ENCODE data around the gene FGF9.

The FGF9 gene

DNA sequence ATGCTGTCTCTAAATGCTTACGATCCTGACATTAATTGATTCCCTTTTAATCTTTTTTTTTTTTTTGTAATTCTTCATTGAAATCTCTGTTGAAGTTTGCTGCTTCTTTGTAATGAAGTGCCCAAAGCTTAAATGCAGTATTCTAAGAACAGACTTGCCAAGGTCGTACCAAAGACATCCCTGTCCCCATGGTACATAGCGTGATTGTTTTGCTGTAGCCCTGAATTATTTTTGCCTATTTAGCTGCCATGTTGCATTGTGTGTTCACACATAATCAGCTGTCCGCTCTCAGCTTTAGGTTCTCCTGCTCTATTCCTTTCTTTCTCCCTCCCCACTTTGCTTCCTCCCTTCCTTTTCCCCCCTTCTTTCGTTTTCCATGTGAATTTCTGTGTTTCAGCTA, 21.1 kb downstream of the FGF9 start:
- Histone ChIP-seq H3K9me3 (no peaks in the 10 kb centered on the region), H3K4me3 (ENCODE audit: low read depth, low read length) (no peak overlapping the region), H3K27me3 (peaks cover 2% of the 10 kb centered on the region), H3K36me3 (no peaks in the 10 kb centered on the region), H3K4me1 (no peaks in the 10 kb centered on the region)
- DNase-seq, result no peak
- TF ChIP-seq, protein P1, sequence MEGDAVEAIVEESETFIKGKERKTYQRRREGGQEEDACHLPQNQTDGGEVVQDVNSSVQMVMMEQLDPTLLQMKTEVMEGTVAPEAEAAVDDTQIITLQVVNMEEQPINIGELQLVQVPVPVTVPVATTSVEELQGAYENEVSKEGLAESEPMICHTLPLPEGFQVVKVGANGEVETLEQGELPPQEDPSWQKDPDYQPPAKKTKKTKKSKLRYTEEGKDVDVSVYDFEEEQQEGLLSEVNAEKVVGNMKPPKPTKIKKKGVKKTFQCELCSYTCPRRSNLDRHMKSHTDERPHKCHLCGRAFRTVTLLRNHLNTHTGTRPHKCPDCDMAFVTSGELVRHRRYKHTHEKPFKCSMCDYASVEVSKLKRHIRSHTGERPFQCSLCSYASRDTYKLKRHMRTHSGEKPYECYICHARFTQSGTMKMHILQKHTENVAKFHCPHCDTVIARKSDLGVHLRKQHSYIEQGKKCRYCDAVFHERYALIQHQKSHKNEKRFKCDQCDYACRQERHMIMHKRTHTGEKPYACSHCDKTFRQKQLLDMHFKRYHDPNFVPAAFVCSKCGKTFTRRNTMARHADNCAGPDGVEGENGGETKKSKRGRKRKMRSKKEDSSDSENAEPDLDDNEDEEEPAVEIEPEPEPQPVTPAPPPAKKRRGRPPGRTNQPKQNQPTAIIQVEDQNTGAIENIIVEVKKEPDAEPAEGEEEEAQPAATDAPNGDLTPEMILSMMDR (IDR thresholded peaks at IDR 0.05; ENCODE audit: low read depth, low read length), result no peak

DNA sequence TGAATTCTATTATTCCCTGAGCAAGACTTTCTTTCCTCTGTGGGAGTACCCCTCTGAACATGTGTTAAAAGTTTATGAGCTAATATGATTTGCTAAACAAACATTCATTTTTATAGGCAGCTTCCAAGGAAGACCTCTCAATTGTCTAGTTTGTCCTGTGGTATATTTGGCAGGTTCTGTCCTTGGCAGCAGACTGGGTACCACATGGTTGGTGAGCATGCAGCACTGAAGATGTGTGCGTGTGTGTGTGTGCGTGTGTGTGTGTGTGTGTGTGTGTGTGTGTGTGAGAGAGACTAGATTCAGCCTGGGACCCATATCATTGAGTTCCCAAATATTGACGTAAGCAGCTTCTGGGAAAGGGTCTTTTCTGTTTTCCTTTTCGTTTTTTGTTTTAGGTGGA, 24.0 kb downstream of the FGF9 start:
- no peak for DNase-seq
- Histone ChIP-seq H3K9me3 (no peaks in the 10 kb centered on the region), H3K4me1 (no peaks in the 10 kb centered on the region), H3K27me3 (peaks cover 5% of the 10 kb centered on the region), H3K36me3 (no peaks in the 10 kb centered on the region), H3K4me3 (ENCODE audit: low read depth, low read length) (no peak overlapping the region)
- TF ChIP-seq, protein P1 (IDR thresholded peaks at IDR 0.05; ENCODE audit: low read depth, low read length), result no peak

DNA sequence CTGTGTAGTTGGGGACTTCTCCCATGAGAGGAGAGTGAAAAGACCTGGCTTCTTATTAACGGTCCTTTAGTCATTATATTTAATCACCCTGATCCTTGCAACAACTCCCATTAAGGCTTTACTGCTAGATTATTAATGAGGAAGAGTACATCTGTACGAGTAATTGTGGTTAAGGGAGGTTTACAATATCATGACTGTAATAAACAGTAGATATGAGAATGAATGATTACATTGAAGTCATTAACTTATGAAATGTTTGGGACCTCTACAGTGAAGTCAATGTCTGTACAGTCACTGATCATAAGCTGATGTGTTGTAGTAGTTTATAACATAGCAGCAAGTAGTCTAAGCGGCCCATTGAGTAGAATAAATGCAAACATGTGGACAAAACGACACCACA, 24.7 kb downstream of the FGF9 start:
- H3K27me3 ChIP-seq, result peaks cover 5% of the 10 kb centered on the region
- no peak for DNase-seq
- H3K4me1 ChIP-seq, result no peaks in the 10 kb centered on the region
- TF ChIP-seq, protein P1 (IDR thresholded peaks at IDR 0.05; ENCODE audit: low read depth, low read length), result no peak
- H3K36me3 ChIP-seq, result no peaks in the 10 kb centered on the region
- no peak overlapping the region for H3K4me3 ChIP-seq (ENCODE audit: low read depth, low read length)
- H3K9me3 ChIP-seq, result no peaks in the 10 kb centered on the region

DNA sequence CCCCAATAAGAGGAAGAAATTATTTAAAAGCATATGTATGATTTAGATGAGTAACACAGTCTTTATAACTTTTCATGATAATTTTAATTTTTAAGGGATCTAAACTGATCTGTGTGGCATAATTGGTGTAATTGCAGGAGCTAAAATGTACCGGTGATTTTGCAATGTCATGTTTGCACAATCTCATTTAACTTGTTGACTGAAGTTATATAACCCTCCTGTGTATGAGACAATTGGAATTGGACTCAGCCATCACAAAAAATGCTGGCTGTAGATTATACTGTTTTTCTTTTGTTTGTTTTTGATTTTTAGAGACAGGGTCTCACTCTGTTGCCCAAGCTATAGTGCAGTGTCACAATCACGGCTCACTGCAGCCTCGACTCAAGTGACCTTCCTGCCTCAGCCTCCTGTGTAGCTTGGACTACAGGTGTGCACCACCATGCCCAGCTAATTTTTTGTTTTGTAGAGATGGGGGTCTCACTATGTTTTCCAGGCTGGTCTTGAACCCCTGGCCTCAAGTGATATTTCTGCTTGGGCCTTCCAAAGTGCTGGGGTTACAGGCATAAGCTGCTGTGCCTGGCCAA, 26.1 kb downstream of the FGF9 start:
- DNase-seq, result no peak
- TF ChIP-seq, protein P1 (IDR thresholded peaks at IDR 0.05; ENCODE audit: low read depth, low read length), result no peak
- H3K4me3 ChIP-seq (ENCODE audit: low read depth, low read length), result no peak overlapping the region
- H3K27me3 ChIP-seq, result peaks cover 5% of the 10 kb centered on the region; the same call in 1 of the 2 replicates
- H3K4me1 ChIP-seq, result no peaks in the 10 kb centered on the region
- H3K36me3 ChIP-seq, result no peaks in the 10 kb centered on the region
- no peaks in the 10 kb centered on the region for H3K9me3 ChIP-seq

DNA sequence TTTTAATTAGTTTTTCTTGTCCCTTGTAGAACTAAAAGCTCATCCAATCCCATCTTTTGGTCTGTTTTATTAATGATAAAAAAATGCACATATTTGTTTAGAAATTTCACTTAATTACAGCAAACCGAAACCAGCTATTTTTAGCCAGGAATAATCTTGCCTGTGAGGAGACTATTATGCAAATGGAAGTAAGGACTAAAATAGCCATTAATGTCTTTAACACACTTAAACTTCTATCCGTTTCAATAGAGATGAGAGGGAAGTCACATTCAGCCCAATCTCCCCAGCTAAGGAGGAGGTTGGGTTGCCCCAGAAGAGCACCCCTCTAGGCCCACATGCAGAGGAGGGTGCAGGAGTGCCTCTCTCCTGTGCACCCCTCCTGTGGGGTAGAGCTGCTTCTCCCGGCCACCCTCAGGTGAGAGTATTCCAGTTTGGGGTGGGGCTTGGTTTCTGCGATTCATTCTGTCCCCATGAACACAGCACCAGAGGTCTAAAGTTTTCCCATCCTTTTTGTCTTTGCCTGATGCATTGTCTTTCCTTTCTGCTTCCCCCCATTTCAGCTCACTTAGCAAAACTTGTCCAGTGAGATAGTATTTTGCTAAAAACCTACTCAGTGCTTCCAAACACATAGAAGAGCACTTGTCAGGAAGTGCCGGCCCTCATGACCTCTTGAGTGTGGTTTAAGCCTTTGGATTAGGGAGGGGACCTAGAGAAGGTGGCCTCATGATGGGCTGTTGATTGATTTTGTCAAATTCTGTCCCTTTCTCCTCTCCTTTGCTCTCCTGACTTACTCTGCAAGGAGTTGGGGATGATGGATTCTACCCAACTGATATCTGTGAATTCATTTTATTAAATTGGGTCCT, 28.2 kb downstream of the FGF9 start:
- TF ChIP-seq, protein P1 (IDR thresholded peaks at IDR 0.05; ENCODE audit: low read depth, low read length), result no peak
- Histone ChIP-seq H3K27me3 (peaks cover 7% of the 10 kb centered on the region; the same call in 1 of the 2 replicates), H3K9me3 (no peaks in the 10 kb centered on the region), H3K36me3 (no peaks in the 10 kb centered on the region), H3K4me1 (no peaks in the 10 kb centered on the region), H3K4me3 (ENCODE audit: low read depth, low read length) (no peak overlapping the region)
- no peak for DNase-seq

DNA sequence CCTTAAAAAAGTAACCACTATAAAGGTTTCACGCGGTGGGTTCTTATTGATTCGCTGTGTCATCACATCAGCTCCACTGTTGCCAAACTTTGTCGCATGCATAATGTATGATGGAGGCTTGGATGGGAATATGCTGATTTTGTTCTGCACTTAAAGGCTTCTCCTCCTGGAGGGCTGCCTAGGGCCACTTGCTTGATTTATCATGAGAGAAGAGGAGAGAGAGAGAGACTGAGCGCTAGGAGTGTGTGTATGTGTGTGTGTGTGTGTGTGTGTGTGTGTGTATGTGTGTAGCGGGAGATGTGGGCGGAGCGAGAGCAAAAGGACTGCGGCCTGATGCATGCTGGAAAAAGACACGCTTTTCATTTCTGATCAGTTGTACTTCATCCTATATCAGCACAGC, 30.6 kb downstream of the FGF9 start:
- no peak for DNase-seq
- no peaks in the 10 kb centered on the region for H3K9me3 ChIP-seq
- TF ChIP-seq, protein P1 (IDR thresholded peaks at IDR 0.05; ENCODE audit: low read depth, low read length), result no peak
- no peaks in the 10 kb centered on the region for H3K36me3 ChIP-seq
- H3K27me3 ChIP-seq, result peaks cover 8% of the 10 kb centered on the region; the same call in 1 of the 2 replicates
- no peak overlapping the region for H3K4me3 ChIP-seq (ENCODE audit: low read depth, low read length)
- H3K4me1 ChIP-seq, result no peaks in the 10 kb centered on the region
